Breast epithelium (tissue), 4 donors: Measurements from ENCODE around the gene STXBP2. TPM values are rescaled to one million over a fixed set of nuclear protein-coding genes. Genes with fewer than 3 reads are reported as not detected.

Experiments used
- DNase-seq, 2 donors: peaks; one replicate each; pipeline ENCODE4 v3.0.0-alpha.2; 2019; ENCODE audit warnings: low spot score in 2 of 2
- H3K27ac ChIP-seq, 2 donors: fragments of 200-600 bp; sonication (generic) in 1 of 2; one replicate each; pipeline ENCODE4 v1.5.1; 2016 to 2019; ENCODE audit warnings: mild to moderate bottlenecking in 1 of 2
- H3K27me3 ChIP-seq, 2 donors: fragments of 200-600 bp; sonication (generic) in 1 of 2; one replicate each; pipeline versions ENCODE4 v1.5.1 to v1.6.0; 2017 to 2019; ENCODE audit warnings: control low read depth in 1 of 2, mild to moderate bottlenecking in 1 of 2
- H3K36me3 ChIP-seq: fragments of 200-600 bp; one replicate; pipeline ENCODE4 v1.5.1; 2019
- H3K4me1 ChIP-seq, 2 donors: fragments of 200-600 bp; sonication (generic); one replicate each; pipeline ENCODE4 v1.5.1; 2016 to 2019; ENCODE audit warnings: control low read depth in 1 of 2
- H3K4me3 ChIP-seq, 3 donors: fragments of 200-600 bp; sonication (generic); 1 replicate in 2 of 3; 2 replicates in 1 of 3; pipeline ENCODE4 v1.5.1; 2016 to 2019; ENCODE audit warnings: mild to moderate bottlenecking in 3 of 3, moderate library complexity in 2 of 3
- H3K9me3 ChIP-seq, 2 donors: fragments of 200-600 bp; sonication (generic) in 1 of 2; one replicate each; pipeline ENCODE4 v1.5.1; 2016 to 2019; ENCODE audit warnings: control low read depth in 1 of 2
- CTCF ChIP-seq, 3 donors: fragments of 450-650 bp; IDR thresholded peaks; one replicate each; pipeline ENCODE4 v1.5.1; 2016 to 2017; ENCODE audit warnings: antibody characterized with exemption in 3 of 3, mild to moderate bottlenecking in 3 of 3, moderate library complexity in 3 of 3
- POLR2A ChIP-seq: fragments of 450-650 bp; IDR thresholded peaks from one replicate; pipeline ENCODE4 v1.6.1; 2016; ENCODE audit warnings: antibody characterized with exemption, mild to moderate bottlenecking, moderate library complexity
- POLR2AphosphoS5 ChIP-seq, 3 donors: sonication (generic); formaldehyde crosslinking; IDR thresholded peaks; one replicate each; pipeline ENCODE4 v1.6.1; 2017; ENCODE audit warnings: antibody characterized with exemption in 3 of 3
- intact Hi-C: fragments of 100-400 bp; cut with DNase I; formaldehyde crosslinking; loops from one replicate; pipeline ENCODE4 v1.15.1; 2023; ENCODE audit warnings: low total_unique reads
- total RNA-seq, 3 donors: library from RNA; depleted of rRNA; stranded (reverse); fragments of >200 nt; gene quantifications; one replicate each; pipeline ENCODE4 v1.1.0, GENCODE V29; 2016

Gene STXBP2
- total RNA-seq, 3 donors from 2014 or later, result 15.4 to 55.3 (median 37.0) TPM

- TF ChIP-seq POLR2A, result no peak
- TF ChIP-seq POLR2AphosphoS5 (IDR thresholded peaks at IDR 0.05), result no peak
- no peak for TF ChIP-seq CTCF (IDR thresholded peaks at IDR 0.05)
- no peak overlapping the region for H3K4me3 ChIP-seq
- no peaks in the 10 kb centered on the region for H3K36me3 ChIP-seq
- peaks cover 0 to 38% of the 10 kb centered on the region in 2 donors for H3K27me3 ChIP-seq
- no peak for DNase-seq
- intact Hi-C loops, result loop anchor here (10.0 kb wide), 1 partner anchor 114 kb away; no protein-coding TSS in a partner anchor
- H3K27ac ChIP-seq, result no peak overlapping the region
- H3K9me3 ChIP-seq, result no peaks in the 10 kb centered on the region
- H3K4me1 ChIP-seq, result peaks cover 0 to 3% of the 10 kb centered on the region in 2 donors
Measured at GRCh38 chr19:7678971-7679751, 42.3 kb downstream of the STXBP2 start.

- peaks cover 0 to 3% of the 10 kb centered on the region in 2 donors for H3K4me1 ChIP-seq
- peak overlapping the region; percentile 96 to 100 (median 97) for H3K4me3 ChIP-seq
- peaks cover 0 to 38% of the 10 kb centered on the region in 2 donors for H3K27me3 ChIP-seq
- TF ChIP-seq CTCF (IDR thresholded peaks at IDR 0.05), result no peak
- TF ChIP-seq POLR2A, result no peak
- no peak for TF ChIP-seq POLR2AphosphoS5 (IDR thresholded peaks at IDR 0.05)
- intact Hi-C loops, result loop anchor here (10.0 kb wide), 1 partner anchor 115 kb away; no protein-coding TSS in a partner anchor
- no peak overlapping the region for H3K27ac ChIP-seq
- no peak for DNase-seq
- H3K36me3 ChIP-seq, result no peaks in the 10 kb centered on the region
- no peaks in the 10 kb centered on the region for H3K9me3 ChIP-seq
Measured at GRCh38 chr19:7679771-7680605, 43.1 kb downstream of the STXBP2 start.

- H3K27ac ChIP-seq, result peak within 1 kb of the TSS; percentile 86 to 89
- H3K9me3 ChIP-seq, result no peaks in the 10 kb centered on the region
- TF ChIP-seq POLR2A (no peak), POLR2AphosphoS5 (IDR thresholded peaks at IDR 0.05) (peak in 2 of 3 donors; percentile 47 to 62), CTCF (IDR thresholded peaks at IDR 0.05) (peak in 2 of 3 donors; percentile 34 to 98)
- peaks cover 0 to 38% of the 10 kb centered on the region in 2 donors for H3K27me3 ChIP-seq
- H3K4me3 ChIP-seq, result peak within 1 kb of the TSS; percentile 96 to 100 (median 97)
- no peaks in the 10 kb centered on the region for H3K36me3 ChIP-seq
- peaks cover 0 to 3% of the 10 kb centered on the region in 2 donors for H3K4me1 ChIP-seq
- peak; percentile 63 to 83 for DNase-seq
- intact Hi-C loops, result no loop called here
Measured at GRCh38 chr19:7680606-7681339, 43.9 kb downstream of the STXBP2 start, which contains the start of gene TRAPPC5. Gene TRAPPC5 (plus strand): TSS chr19:7680833. CDS start chr19:7682254, 1,421 bp downstream.

GRCh38 chr19:7681340-7682174 is 44.6 kb downstream of the STXBP2 start:
- peak overlapping the region; percentile 86 to 89 for H3K27ac ChIP-seq
- H3K36me3 ChIP-seq, result no peaks in the 10 kb centered on the region
- DNase-seq, result peak; percentile 71 to 80
- H3K4me1 ChIP-seq, result peaks cover 0 to 3% of the 10 kb centered on the region in 2 donors
- no peaks in the 10 kb centered on the region for H3K9me3 ChIP-seq
- peak overlapping the region; percentile 96 to 100 (median 97) for H3K4me3 ChIP-seq
- TF ChIP-seq POLR2A, result no peak
- peak; percentile 57 to 68 (median 65) for TF ChIP-seq CTCF (IDR thresholded peaks at IDR 0.05)
- TF ChIP-seq POLR2AphosphoS5 (IDR thresholded peaks at IDR 0.05), result peak; percentile 8 to 33 (median 10)
- peaks cover 0 to 31% of the 10 kb centered on the region in 2 donors for H3K27me3 ChIP-seq
- intact Hi-C loops, result no loop called here
